ENCODE measurements around the gene FBLN1.

DNA sequence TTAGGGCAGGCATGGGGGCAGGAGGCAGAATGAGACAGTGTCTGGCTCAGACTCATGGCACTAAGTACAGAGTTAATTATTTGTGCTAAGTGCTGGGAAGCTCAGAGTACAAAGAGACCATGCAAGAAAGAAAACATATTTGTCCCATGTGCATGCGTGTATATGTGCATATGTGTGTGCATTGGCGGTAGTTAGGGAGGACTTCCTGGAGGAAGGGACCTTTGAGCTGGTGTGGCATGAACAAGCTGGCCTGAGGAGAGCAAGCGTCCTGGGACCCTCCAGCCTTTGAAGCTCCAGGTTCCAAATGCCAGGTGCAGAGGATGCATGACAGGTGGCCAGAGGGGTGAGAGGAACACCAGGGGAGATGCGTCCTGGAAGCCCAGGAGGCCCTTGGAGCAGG is 6.1 kb downstream of the FBLN1 start:
- TF ChIP-seq, protein P1, sequence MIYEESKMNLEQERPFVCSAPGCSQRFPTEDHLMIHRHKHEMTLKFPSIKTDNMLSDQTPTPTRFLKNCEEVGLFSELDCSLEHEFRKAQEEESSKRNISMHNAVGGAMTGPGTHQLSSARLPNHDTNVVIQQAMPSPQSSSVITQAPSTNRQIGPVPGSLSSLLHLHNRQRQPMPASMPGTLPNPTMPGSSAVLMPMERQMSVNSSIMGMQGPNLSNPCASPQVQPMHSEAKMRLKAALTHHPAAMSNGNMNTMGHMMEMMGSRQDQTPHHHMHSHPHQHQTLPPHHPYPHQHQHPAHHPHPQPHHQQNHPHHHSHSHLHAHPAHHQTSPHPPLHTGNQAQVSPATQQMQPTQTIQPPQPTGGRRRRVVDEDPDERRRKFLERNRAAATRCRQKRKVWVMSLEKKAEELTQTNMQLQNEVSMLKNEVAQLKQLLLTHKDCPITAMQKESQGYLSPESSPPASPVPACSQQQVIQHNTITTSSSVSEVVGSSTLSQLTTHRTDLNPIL (CRISPR knock-in tag; IDR thresholded peaks at IDR 0.05; ENCODE audit: low read depth) = no peak
- TF ChIP-seq, protein P2, sequence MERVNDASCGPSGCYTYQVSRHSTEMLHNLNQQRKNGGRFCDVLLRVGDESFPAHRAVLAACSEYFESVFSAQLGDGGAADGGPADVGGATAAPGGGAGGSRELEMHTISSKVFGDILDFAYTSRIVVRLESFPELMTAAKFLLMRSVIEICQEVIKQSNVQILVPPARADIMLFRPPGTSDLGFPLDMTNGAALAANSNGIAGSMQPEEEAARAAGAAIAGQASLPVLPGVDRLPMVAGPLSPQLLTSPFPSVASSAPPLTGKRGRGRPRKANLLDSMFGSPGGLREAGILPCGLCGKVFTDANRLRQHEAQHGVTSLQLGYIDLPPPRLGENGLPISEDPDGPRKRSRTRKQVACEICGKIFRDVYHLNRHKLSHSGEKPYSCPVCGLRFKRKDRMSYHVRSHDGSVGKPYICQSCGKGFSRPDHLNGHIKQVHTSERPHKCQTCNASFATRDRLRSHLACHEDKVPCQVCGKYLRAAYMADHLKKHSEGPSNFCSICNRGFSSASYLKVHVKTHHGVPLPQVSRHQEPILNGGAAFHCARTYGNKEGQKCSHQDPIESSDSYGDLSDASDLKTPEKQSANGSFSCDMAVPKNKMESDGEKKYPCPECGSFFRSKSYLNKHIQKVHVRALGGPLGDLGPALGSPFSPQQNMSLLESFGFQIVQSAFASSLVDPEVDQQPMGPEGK (CRISPR knock-in tag; IDR thresholded peaks at IDR 0.05; ENCODE audit: borderline replicate concordance) = no peak
- TF ChIP-seq TCF4 (CRISPR knock-in tag; IDR thresholded peaks at IDR 0.05; ENCODE audit: borderline replicate concordance) (no peak), ZNF70 (CRISPR knock-in tag; IDR thresholded peaks at IDR 0.05) (no peak), SNAI2 (CRISPR knock-in tag; IDR thresholded peaks at IDR 0.05) (no peak), ISL1 (CRISPR knock-in tag; IDR thresholded peaks at IDR 0.05) (no peak)
